Measurements from ENCODE around the gene TNIK.

Gene TNIK

GRCh38 chr3:171013822-171014748 is 446.1 kb downstream of the TNIK start:
- H3K4me3 Mint-ChIP-seq, result no peak overlapping the region
- H3K9me3 Mint-ChIP-seq, result no peaks in the 10 kb centered on the region
- H3K27ac Mint-ChIP-seq, result no peak overlapping the region
- H3K36me3 Mint-ChIP-seq (ENCODE audit: low read depth), result no peaks in the 10 kb centered on the region
- peaks cover 27% of the 10 kb centered on the region for H3K27me3 Mint-ChIP-seq (ENCODE audit: low read depth)
- H3K4me1 Mint-ChIP-seq (ENCODE audit: low read depth), result no peaks in the 10 kb centered on the region

GRCh38 chr3:171011873-171012336 is 448.3 kb downstream of the TNIK start:
- Mint-ChIP-seq H3K36me3 (ENCODE audit: low read depth) (no peaks in the 10 kb centered on the region), H3K4me1 (ENCODE audit: low read depth) (no peaks in the 10 kb centered on the region)

More at GRCh38 chr3:171011873-171012336, 448.3 kb downstream of the TNIK start:
- Mint-ChIP-seq H3K27ac (no peak overlapping the region), H3K27me3 (ENCODE audit: low read depth) (peaks cover 21% of the 10 kb centered on the region), H3K4me3 (no peak overlapping the region), H3K9me3 (no peaks in the 10 kb centered on the region)
